HG03064 (cell line): Measurements from ENCODE around the gene SMARCAL1.
A peak's percentile ranks its signal among the peaks of the same experiment; 100 is the strongest.

Experiments
- ATAC-seq: cut with Tn5 transposase; IDR thresholded peaks from one replicate; pipeline ENCODE4 v1.9.1; 2021; ENCODE audit warnings: low read depth; ENCODE audit not compliant: unreplicated experiment

The SMARCAL1 gene

DNA sequence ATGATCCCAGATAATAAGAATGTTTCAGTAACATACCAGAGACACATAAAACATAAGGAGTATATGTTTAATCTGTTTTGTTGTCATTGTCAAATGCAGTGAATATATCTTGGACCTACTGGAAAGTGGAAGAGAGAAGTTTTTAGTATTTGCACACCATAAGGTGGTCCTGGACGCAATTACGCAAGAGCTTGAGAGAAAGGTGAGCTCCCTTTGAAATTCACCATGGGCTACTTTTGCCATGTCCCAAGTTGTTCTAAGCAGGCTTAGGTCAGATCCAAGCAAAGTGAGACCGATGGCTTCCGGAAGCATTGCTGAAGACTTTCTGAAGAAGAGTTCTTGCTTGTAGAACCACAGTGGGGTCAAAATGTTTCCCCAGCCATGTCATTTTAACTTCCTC is 55.6 kb downstream of the SMARCAL1 start:
- ATAC-seq = no peak

DNA sequence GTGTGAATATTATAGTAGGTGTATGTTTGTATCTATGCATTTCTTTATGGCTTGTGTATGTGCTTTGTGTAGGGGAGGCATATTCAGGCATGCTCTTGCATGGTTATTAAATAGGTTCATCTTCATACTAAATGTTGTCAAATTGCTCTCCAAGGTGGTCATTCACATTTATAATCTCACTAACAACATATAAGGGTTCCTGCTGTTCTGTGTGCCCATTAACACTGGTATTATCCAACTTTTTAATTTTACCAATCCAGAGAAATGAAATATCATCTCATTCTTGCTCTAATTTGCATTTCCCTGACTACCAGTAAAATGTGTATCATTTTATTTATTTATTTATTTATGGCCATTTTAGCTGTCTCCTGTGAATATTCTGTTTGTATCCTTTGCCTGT is 57.4 kb downstream of the SMARCAL1 start:
- ATAC-seq = no peak

DNA sequence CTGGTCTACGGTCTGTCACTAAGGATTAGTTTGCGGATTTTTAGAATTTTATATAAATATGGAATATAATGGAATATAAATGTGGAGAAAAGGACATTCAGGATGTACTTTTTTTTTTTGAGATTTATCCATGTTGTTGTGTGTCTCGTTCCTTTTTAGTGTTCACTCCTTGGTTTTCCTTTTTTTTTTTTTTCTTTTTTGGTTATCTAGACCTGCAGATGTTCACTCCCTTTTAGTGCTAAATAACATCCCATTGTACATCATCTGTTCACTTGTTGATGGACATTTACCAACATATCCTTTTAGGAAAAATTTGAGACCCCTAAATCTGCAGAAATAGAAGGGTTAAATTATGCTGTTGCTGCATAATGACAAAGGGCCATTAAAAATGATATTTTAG is 60.9 kb downstream of the SMARCAL1 start:
- ATAC-seq = no peak

DNA sequence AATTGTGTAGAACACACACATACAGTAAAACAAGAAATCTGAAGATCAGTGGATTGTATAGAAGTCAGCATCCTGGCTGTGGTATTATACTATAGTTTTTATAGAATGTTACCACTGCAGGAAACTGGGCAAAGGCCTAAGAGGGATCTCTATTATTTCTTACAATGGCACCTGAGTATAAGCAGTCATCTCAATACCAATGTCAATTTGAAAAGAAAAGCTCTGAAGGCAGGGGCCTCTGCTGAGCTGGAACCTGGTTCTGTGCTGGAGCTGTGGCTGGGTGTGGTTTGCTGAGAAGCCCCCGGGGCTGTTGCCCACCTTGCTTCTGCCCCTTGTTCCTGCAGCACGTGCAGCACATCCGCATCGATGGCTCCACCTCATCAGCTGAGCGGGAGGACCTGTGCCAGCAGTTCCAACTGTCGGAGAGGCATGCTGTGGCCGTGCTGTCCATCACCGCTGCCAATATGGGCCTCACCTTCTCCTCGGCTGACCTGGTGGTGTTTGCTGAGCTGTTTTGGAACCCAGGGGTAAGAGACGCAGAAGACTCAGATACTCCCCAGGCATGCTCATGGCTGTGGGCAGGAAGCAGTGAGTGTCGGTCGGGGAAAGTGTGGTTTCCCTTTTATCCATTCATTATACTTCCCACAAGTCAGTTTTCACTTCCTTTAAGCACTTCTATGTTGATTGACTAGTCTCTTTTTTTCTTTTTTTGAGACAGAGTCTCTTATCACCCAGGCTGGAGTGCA is 62.8 kb downstream of the SMARCAL1 start:
- ATAC-seq = peak; percentile 85

DNA sequence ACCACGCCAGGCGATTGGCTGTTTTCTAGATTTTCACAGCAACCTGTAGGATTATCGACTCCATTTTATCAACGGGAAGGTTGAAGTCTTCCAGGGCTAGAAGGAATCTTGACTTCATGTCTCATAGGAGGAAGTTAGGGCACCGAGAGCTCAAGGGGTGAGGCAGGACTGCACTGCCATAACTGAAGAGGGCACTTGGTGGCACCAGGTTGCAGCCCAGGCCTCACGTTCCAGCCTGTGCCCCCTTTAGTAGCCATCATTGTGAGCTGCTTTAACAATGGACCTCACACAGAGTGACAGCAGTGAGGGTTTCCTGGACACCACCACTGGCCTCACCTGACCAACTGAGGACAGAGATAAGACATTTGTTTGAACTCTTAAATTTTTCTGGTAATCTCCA is 63.5 kb downstream of the SMARCAL1 start:
- no peak for ATAC-seq

DNA sequence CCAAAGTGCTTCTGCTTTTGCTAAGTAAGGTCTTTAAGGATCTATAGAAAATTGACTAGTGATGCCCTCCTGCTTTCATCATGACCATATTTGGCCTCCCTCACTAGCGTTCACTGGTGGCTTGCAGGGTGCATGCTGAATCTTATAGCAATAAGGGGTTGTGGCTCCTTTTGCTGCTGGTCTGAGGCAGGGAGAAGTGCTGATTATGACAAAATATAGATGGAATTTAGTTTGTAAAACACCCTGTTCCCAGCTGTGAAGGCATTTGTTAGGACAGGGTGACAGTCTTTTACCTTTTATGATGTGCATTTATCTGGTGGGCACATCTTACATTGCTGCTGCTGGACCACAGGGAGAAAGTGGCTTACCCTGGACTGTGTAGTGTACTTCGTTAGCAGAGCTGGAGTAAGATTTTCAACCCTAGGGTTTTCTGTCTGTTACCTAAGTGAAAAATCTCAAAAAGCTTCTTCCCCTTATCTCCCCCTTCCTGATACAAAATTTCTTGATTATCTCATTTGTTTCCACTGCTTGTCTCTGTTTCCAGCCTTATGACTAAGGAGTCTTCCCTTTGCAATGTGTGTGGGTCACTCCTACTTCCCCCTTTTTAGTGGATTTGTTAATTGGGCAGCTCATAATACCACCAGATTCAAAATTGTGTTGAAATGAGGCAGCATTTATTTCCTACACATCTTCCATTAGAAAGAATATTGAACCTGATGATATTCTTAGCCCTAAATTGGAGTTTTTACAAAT is 65.2 kb downstream of the SMARCAL1 start:
- no peak for ATAC-seq

DNA sequence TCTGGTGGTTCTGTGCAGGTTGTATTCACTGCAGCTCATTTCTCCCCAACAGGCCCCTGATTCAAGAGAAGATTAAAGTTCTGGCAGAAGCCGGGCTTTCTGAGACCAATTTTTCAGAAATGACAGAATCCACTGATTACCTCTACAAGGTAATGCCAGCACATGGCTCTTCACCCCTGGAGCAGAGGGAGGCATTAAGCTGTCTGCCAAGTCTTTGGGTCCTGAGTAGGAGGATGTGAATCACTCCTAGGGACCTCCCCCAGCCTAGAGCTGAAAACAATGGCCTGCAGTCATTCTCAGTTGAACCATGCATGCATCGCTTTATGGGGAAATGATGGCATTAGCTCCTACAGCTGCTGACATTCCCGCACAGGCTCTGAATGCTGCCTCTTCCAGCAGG is 65.9 kb downstream of the SMARCAL1 start:
- no peak for ATAC-seq

DNA sequence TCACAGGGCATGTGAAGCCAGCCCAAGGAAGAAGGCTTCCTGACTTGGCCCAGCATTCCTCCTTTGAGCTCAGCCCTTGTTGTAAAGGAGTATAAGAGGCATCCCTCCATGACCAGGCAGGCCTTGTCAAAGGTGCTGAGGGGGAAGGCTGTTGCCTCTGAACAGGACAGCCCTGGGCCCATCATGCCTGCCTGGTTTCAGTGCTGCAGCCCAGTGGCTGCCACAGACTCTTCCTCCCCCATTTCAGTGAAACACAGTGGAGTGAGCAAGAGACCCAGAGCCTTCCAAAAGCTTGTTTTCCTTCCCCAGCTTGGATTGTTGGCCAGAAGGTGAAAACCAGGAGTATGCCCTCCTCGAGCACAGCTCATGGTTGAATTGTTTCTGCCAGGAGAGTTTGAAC is 66.5 kb downstream of the SMARCAL1 start:
- ATAC-seq = no peak

DNA sequence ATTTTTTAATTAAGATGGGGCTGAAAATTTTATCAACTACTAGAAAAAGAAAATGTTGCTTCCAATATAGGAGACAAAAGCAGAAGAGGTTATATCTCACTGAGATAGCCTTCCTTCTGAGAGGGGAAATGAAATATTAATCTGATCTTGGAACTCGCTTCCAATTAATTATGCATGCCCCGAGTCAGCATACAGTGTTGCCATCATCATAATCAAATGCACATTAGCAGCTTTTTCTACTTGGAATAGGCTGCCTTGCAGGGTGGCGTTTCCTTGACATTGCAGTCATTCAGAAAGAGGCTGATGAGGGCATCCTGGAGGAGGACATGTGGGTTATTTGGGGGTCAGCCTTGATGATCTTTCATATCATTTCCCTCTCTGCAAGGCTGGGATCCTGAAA is 67.9 kb downstream of the SMARCAL1 start:
- ATAC-seq = no peak

DNA sequence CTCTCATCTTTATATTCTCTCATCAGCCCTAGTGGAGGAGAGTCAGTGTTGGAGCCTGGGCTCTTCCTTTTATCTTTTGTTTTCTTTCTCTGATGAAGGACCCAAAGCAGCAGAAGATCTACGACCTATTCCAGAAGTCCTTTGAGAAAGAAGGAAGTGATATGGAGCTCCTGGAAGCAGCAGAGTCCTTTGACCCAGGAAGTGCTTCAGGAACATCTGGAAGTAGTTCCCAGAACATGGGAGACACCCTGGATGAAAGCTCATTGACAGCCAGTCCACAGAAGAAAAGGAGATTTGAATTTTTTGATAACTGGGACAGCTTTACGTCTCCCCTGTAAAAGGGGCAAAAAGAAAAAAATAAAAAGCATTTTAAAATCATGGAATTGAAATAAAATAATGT is 70.4 kb downstream of the SMARCAL1 start:
- no peak for ATAC-seq

DNA sequence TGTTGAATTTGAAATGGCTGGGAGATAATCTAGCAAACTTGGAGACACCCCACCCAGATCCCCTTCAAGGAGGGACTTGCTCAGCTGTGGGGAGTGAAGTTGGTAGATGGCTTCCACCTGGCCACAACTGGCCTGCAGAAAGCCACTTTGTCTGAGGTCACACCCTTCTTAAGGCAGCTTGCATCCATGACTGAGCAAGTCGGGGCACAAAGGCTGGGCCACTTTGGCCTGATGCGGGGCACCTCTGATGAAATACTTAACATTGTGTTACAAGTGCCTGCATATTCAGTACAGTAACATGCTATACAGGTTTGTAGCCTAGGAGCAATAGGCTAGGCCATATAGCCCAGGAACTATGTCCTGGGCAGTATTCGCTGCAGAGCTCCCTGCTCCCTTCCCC is 73.0 kb downstream of the SMARCAL1 start:
- ATAC-seq = no peak

DNA sequence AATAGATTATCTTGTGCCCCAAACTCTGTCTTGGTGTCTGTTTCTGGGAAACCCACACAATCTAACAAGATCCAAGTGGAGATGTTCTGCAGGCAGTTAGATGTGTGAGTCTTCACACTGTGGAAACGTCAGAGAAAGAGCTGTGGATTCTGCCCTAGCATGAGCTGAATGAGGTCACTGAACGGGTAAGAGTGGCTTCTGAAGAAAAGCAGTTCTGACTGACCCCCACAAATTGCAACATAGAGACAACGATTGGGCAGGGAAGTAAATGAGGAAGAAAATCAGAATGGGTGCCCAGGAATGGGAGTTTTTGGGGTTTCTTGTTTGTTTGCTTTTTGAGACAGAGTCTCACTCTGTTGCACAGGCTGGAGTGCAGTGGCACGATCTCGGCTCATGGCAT is 73.5 kb downstream of the SMARCAL1 start:
- ATAC-seq = no peak

DNA sequence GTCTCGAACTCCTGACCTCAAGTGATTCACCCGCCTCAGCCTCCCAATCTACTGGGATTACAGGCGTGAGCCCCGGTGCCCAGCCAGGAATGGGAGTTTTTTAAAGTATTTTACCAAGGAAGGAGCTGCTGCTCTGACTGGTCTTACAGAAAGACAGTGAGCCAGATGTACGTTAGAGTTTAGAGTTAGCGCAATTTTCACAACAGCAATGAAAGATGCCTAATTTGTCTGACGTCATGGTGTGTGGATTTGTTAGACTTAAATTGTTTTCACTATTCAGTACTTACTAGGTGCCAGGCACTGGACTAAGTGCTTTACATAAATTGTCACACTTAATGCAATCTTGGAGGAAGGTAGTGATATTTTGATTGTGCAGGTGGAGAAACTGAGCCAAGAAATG is 74.0 kb downstream of the SMARCAL1 start:
- ATAC-seq = no peak

DNA sequence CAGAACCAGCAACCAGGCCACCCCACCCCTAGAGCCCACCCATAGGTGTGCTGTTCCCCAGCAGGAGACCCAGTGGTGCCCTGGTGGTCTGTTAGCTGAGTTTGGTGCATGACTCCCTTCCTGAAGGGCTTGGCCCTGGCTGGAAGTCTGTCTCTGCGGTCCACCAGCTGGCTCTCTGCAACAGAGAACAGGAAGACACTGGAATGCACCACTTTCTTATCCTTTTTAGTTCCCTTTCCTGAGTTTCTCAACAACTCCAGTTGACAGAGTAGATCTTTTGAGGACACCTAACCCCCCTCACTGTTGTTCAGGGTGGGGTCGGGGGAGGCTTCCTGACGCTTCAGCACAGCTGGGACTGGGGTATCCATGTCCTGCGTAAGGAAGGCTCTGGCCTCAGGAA is 74.4 kb downstream of the SMARCAL1 start:
- ATAC-seq = no peak

DNA sequence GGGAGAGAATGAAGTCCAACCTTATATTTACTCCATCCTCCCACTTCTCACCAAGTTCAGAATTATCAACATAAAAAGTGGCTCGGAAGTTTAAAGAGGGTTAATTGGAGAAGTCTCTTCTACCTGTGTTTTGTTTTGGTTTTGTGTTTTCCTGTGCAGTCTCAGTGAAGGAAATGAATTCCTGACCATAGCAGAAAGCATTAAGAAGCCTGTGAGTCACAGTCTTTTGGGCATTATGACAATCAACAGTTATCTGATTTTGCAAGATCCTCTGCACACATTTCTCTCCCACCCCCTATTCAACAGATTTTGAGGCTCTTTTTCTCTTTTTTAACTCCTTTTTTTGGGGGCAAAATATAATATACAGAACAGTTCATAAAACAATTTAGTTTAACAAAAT is 77.8 kb downstream of the SMARCAL1 start:
- no peak for ATAC-seq

DNA sequence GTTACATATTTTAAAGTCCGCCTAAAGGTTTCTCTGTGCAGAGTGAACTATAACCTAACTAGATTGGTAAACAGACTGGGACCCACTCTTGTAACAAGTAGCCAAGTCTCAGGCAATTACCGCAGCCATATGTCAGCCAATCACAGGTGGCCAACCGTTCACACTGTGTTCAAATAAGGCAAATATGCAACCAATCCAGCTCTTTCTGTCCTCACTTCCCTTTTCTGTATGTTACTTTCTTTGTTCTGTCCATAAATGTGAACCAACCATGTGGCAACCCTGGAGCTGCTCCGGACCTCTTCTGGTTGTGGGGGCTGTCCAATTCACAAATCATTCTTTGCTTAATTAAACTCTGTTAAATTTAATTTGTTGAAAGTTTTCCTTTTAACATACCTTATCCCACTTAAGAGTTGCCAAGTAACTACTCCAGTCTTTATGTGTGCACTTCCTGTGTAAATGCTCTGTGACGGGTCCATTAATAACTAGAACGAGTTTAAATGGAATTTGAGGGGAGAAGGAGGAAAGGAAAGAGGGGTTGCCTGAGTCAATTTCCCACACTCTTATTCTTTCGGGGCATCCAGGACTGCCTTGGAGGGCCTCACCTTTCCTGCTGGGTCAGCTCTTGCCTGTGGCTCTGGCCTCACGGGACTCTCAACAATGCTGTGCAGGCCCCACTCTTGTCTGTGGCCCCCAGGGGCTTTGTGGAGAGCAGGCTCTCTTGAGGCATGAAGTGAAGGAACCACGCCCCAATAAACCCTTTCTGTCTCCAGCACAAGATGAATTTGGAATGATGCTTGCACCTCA is 79.7 kb downstream of the SMARCAL1 start:
- ATAC-seq = peak; percentile 71

DNA sequence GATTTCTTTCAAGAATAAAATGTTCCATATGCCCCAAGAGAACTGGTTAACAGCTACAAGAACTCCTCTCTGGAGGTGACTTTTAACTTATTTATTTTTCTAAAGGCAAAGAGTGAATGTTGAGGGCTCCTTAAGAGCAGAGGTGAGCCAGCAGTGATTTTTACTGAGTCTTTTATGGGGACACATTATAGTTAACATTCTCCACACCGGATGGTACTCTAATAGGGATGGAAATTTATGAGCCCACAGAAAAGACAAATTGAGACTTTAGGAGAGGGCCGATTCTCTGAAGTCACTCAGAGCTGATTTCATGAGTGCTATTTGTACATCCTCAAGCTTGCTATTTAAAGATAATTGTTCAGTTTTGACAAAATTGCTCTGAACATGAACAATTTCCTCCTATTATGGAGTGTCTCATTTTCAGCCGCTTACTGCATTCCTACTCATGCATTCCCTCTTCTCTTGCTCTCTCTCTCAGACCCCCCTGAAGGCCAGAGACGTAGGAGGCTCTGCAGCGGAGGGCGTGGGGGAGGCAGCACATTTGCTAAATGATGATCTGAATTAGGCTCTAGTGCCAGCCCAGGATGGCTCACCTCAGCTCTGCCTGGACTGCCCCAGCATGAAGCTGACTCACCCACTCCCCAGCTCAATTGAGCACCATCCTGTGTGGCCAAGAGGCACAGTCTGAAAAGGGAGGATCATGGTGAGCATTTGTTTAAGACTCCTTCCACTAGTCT is 80.5 kb downstream of the SMARCAL1 start:
- ATAC-seq = no peak

DNA sequence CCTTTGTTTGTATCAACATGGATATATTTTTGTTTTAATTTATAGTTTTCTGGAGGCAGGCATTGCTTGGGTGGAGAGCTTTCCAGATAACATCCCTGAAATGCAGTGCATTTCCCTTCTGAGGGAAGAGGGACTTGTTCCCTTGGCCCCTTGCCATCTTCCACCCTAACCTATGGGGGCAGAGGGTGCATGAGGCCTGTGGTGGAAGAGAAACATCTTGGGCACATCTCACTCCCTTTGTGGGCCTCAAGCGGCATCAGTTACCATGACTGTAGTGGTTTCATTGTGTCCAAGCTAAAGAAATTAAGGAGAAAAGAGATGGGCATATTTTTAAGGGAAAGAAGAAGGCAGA is 81.0 kb downstream of the SMARCAL1 start:
- no peak for ATAC-seq

DNA sequence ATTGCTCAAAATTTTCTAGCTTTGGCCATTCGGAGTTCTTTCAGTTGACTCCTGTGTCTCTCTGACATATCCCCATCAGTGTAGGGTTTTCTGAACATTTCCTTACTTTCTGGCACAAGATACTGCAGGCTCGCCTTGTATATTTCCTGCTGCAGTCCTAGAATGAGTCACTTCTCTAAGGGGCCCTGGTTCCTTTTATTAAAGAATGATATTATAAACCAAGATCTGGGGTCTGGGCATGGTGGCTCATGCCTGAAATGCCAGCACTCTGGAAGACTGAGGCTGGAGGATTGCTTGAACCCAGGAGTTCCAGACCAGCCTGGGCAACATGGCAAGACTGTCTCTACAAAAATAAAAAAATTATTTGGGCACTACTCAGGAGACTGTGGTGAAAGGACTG is 83.4 kb downstream of the SMARCAL1 start:
- ATAC-seq = no peak

DNA sequence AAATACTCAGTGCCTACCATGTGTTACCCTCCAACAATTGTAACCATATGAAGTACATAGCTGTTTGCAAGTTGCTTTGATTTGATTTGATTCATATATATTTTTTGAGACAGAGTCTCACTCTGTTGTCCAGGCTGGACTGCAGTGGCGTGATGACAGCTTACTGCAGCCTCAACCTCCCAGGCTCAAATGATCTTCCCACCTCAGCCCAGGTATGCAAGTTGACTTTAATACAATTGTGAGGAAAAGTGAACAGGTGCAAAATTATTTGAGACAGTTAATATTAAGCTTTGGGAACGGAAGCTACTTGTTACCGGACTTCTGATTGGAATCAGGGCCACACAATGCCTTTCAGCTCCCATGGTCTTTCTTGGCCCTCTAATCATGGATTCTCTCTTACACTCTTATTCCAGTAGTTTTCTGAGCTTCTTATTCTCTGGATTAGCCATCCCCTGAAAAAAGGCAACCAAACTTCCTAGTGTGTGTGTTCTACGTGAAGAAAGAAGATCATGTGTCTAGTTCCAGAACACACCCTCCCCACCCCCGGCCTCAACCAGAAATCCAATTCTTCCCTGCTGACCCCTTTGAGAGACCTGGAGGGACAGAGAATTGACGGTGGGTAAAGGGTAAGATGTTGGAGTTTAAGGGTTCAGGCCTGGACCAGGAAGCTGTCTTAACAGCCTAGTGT is 85.2 kb downstream of the SMARCAL1 start:
- ATAC-seq = no peak

DNA sequence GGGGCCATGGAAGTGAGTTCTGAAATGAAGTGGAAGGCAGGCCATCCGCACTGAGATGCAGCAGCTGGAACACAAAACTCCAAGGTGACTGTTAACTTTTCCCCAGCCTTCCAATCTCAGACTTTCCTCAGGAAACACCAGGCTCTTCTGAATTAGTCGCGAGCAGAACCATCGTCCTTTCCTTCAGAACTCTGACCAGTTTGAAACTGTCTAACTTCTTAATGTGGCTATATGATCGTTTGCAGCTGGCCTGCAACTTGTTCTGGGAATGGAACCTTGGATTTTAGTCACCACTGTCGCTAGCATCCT is 85.7 kb downstream of the SMARCAL1 start:
- no peak for ATAC-seq
